GM12891 (cell line): ENCODE measurements around the gene C12orf43.

Source experiments
- POLR2A ChIP-seq: IDR thresholded peaks from 2 replicates; pipeline ENCODE4 v1.6.1; 2011; ENCODE audit warnings: low read depth, low read length, control low read depth
- POLR2AphosphoS5 ChIP-seq: IDR thresholded peaks from 2 replicates; pipeline ENCODE4 v1.6.1; 2011; ENCODE audit warnings: low read depth, low read length, control low read depth
- TAF1 ChIP-seq: IDR thresholded peaks from 2 replicates; pipeline ENCODE4 v1.6.1; 2011; ENCODE audit warnings: low read depth, low read length, control low read depth

DNA sequence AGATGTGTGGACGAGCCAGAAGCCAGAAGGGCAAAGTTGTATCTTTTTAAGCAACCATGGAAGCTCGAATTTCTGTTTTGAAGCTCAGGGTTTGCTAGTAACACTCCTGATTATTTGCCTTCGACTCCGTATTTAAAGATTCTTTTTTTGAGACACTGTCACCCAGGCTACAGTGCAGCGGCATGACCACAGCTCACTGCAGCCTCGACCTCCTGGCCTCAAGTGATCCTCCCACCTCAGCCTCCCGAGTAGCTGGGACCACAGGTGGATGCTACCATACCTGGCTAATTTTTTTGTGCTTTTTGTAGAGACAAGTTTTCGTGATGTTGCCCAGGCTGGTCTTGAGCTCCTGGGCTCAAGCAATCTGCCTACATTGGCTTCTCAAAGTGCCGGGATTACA lies 41.5 kb upstream of the C12orf43 start:
- TF ChIP-seq POLR2A (no peak), POLR2AphosphoS5 (no peak), TAF1 (no peak)
